ENCODE data around the gene EMC8. TPM values are rescaled to one million over a fixed set of nuclear protein-coding genes. Genes with fewer than 3 reads are reported as not detected.

The EMC8 gene
- total RNA-seq, 1 donor from 2014 or later = 42.7 TPM

DNA sequence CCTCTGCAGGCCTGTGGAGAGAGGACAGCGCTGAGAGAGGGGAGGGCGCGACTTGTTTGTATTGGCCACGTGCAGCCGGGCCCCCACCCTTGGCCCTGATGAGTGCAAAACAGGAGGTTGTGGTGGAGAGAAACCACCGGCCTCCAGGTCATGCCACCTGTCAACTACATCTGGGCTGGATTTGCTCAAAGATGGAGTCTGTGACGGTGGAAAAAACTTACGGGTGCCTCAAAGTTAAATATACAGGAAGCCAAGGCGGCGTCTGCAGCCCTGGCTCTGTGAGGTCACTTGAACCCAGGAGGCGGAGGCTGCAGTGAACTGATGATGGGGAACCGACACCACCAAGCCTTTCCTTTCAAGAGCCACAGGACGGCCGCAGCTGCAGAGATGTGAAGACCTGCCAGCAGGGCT lies 64.1 kb downstream of the EMC8 start:
- no peaks in the 10 kb centered on the region for H3K36me3 Mint-ChIP-seq (ENCODE audit: low read depth, unreplicated experiment)
- no peak for DNase-seq (ENCODE audit: low spot score)
- no peaks in the 10 kb centered on the region for H3K9me3 Mint-ChIP-seq (ENCODE audit: unreplicated experiment)

DNA sequence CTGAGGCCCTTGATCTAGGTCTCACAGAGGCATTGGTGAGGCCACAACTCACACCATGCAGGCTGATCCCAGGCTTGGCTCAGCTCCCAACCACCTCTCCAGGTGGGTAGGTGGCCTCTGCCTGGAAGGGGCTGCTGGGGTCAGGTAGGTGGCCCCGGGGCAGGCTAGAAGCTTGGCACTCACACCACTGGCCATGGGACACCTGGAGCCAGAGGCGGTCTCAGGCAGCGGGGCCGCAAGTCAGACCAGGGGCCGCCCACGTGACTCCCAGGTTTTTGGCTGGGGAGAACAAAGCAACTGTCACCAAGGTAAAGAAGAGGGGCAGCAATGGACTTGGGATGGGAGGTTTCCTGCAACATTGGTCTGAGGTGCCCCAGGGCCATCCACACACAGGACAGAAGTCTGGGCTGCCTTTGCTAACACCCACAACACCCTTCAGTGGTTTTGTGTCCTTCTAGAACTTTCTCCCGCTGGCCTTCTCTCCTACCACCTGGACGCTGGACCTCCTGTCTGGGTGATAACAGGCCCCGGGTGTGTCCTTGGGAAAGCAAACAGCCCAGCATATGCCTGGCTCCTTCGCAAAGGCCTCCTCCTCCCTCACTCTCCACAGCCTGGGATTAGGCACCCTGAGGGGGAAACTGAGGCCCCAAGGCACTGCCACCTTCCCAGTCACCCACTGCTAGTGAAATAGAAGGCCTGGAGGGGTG lies 64.9 kb downstream of the EMC8 start:
- Mint-ChIP-seq H3K9me3 (ENCODE audit: unreplicated experiment) (no peaks in the 10 kb centered on the region), H3K27me3 (ENCODE audit: unreplicated experiment) (peaks cover 9% of the 10 kb centered on the region), H3K4me3 (ENCODE audit: unreplicated experiment) (no peak overlapping the region), H3K27ac (ENCODE audit: unreplicated experiment) (no peak overlapping the region), H3K4me1 (ENCODE audit: unreplicated experiment) (peaks cover 3% of the 10 kb centered on the region), H3K36me3 (ENCODE audit: low read depth, unreplicated experiment) (no peaks in the 10 kb centered on the region)
- DNase-seq (ENCODE audit: low spot score) = no peak
- TF ChIP-seq, protein P1, sequence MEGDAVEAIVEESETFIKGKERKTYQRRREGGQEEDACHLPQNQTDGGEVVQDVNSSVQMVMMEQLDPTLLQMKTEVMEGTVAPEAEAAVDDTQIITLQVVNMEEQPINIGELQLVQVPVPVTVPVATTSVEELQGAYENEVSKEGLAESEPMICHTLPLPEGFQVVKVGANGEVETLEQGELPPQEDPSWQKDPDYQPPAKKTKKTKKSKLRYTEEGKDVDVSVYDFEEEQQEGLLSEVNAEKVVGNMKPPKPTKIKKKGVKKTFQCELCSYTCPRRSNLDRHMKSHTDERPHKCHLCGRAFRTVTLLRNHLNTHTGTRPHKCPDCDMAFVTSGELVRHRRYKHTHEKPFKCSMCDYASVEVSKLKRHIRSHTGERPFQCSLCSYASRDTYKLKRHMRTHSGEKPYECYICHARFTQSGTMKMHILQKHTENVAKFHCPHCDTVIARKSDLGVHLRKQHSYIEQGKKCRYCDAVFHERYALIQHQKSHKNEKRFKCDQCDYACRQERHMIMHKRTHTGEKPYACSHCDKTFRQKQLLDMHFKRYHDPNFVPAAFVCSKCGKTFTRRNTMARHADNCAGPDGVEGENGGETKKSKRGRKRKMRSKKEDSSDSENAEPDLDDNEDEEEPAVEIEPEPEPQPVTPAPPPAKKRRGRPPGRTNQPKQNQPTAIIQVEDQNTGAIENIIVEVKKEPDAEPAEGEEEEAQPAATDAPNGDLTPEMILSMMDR (IDR thresholded peaks at IDR 0.05; ENCODE audit: unreplicated experiment) = no peak

More for the DNA sequence above, 64.1 kb downstream of the EMC8 start:
- TF ChIP-seq, protein P1 (IDR thresholded peaks at IDR 0.05; ENCODE audit: unreplicated experiment) = no peak
- no peaks in the 10 kb centered on the region for H3K4me1 Mint-ChIP-seq (ENCODE audit: unreplicated experiment)
- no peak overlapping the region for H3K27ac Mint-ChIP-seq (ENCODE audit: unreplicated experiment)
- no peak overlapping the region for H3K4me3 Mint-ChIP-seq (ENCODE audit: unreplicated experiment)
- H3K27me3 Mint-ChIP-seq (ENCODE audit: unreplicated experiment) = peaks cover 6% of the 10 kb centered on the region

DNA sequence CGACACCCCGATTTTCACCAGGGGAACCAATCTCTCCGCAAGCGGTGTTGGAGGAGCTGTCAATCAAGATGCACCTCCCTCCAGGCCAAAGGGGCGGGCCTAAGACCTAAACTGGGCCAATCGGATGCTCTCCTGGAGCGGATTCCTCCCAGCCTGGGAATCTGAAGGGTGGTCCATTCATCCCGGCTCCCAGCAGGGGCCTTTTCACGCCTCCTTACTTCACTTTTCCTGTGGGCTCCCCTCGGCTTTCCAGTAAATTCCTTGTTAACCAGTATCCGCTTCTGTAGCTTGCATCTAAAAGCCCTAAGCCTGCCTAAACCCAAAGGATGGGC lies 65.5 kb downstream of the EMC8 start:
- TF ChIP-seq, protein P1 (IDR thresholded peaks at IDR 0.05; ENCODE audit: unreplicated experiment) = no peak
- Mint-ChIP-seq H3K36me3 (ENCODE audit: low read depth, unreplicated experiment) (no peaks in the 10 kb centered on the region), H3K27ac (ENCODE audit: unreplicated experiment) (no peak overlapping the region), H3K4me1 (ENCODE audit: unreplicated experiment) (peaks cover 4% of the 10 kb centered on the region), H3K4me3 (ENCODE audit: unreplicated experiment) (no peak overlapping the region), H3K27me3 (ENCODE audit: unreplicated experiment) (peaks cover 9% of the 10 kb centered on the region), H3K9me3 (ENCODE audit: unreplicated experiment) (no peaks in the 10 kb centered on the region)
- DNase-seq (ENCODE audit: low spot score) = peak; percentile 57

DNA sequence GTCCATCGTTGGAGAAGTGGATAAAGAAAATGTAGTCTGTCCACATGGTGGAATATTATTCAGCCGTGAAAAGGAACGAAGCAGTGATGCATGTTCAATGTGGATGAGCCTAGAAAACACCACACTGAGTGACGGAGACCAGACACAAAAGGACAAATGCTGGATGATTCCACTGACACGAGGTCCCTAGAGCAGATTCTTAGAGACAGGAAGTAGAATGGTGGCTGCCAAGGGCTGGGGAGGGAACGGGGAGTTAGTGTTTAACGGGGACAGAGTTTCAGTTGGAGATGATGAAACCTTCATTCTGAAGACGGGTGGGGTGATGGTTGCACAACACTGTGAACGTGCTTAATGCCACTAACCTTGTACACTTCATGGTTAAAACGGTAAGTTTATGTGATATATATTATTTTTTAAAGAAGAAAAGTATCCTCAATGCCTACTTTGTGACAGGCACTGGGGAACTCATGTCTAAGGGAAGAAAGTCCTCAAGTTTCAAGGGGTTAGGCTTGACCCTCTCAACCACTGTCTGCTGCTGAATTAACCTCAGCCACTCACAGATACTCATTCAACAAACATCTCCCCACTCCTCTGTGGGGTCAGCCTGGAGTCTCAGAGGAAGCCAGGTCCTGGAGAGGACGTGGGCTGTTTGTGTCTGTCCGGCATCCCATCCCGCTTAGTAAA lies 66.0 kb downstream of the EMC8 start:
- TF ChIP-seq, protein P1 (IDR thresholded peaks at IDR 0.05; ENCODE audit: unreplicated experiment) = no peak
- DNase-seq (ENCODE audit: low spot score) = no peak
- H3K27me3 Mint-ChIP-seq (ENCODE audit: unreplicated experiment) = peaks cover 9% of the 10 kb centered on the region
- H3K9me3 Mint-ChIP-seq (ENCODE audit: unreplicated experiment) = no peaks in the 10 kb centered on the region
- no peak overlapping the region for H3K27ac Mint-ChIP-seq (ENCODE audit: unreplicated experiment)
- H3K4me1 Mint-ChIP-seq (ENCODE audit: unreplicated experiment) = peaks cover 4% of the 10 kb centered on the region
- H3K36me3 Mint-ChIP-seq (ENCODE audit: low read depth, unreplicated experiment) = no peaks in the 10 kb centered on the region
- H3K4me3 Mint-ChIP-seq (ENCODE audit: unreplicated experiment) = no peak overlapping the region

DNA sequence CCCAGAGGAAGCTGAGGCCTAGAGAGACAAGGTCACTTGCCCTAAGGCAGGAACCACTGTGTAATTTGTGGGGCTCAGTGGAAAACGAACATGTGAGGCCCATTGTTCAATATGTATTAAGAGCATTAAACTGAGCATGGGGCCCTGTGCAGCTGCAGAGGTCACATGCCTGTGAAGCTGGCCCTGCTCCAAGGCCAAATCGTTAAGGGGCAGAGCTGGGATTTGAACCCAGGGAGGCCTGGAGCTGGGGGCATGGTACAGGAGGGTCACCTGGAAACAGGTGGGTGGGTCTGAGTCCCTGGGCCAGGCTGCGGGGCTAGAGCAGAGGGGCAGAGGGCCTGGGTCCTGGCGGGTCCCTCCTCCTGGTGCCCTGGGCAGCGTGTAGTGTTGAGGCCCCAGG lies 68.2 kb downstream of the EMC8 start:
- no peak overlapping the region for H3K27ac Mint-ChIP-seq (ENCODE audit: unreplicated experiment)
- DNase-seq (ENCODE audit: low spot score) = no peak
- no peaks in the 10 kb centered on the region for H3K9me3 Mint-ChIP-seq (ENCODE audit: unreplicated experiment)
- no peaks in the 10 kb centered on the region for H3K36me3 Mint-ChIP-seq (ENCODE audit: low read depth, unreplicated experiment)
- H3K4me1 Mint-ChIP-seq (ENCODE audit: unreplicated experiment) = peaks cover 4% of the 10 kb centered on the region
- no peak overlapping the region for H3K4me3 Mint-ChIP-seq (ENCODE audit: unreplicated experiment)
- TF ChIP-seq, protein P1 (IDR thresholded peaks at IDR 0.05; ENCODE audit: unreplicated experiment) = no peak
- H3K27me3 Mint-ChIP-seq (ENCODE audit: unreplicated experiment) = peaks cover 8% of the 10 kb centered on the region

Measured in endothelial cell (in vitro differentiated cells).